Immature natural killer cell (primary cell): Measurements from ENCODE around the gene AGPAT3. TPM values are rescaled to one million over a fixed set of nuclear protein-coding genes. Genes with fewer than 3 reads are reported as not detected.

Experiments
- DNase-seq, 3 donors: peaks; one replicate each; pipeline ENCODE4 v3.0.0; 2022; ENCODE audit warnings: mixed read lengths in 1 of 3
- H3K27ac Mint-ChIP-seq, 6 donors: one replicate each; pipeline ENCODE4 v1.8.0; 2020; ENCODE audit warnings: mixed read lengths in 6 of 6, mild to moderate bottlenecking in 5 of 6, inconsistent platforms in 4 of 6, moderate library complexity in 3 of 6
- H3K27me3 Mint-ChIP-seq, 3 donors: one replicate each; pipeline ENCODE4 v1.8.0; 2020 to 2021; ENCODE audit warnings: low read depth in 3 of 3, mild to moderate bottlenecking in 3 of 3, mixed read lengths in 3 of 3, moderate library complexity in 3 of 3, inconsistent platforms in 1 of 3
- H3K36me3 Mint-ChIP-seq, 3 donors: one replicate each; pipeline ENCODE4 v1.8.0; 2020; ENCODE audit warnings: mixed read lengths in 3 of 3, inconsistent platforms in 2 of 3, mild to moderate bottlenecking in 2 of 3
- H3K4me1 Mint-ChIP-seq, 2 donors: one replicate each; pipeline ENCODE4 v1.8.0; 2020; ENCODE audit warnings: inconsistent platforms in 2 of 2, mild to moderate bottlenecking in 2 of 2, mixed read lengths in 2 of 2, moderate library complexity in 1 of 2
- H3K4me3 Mint-ChIP-seq, 5 donors: one replicate each; pipeline ENCODE4 v1.8.0; 2020; ENCODE audit warnings: mild to moderate bottlenecking in 5 of 5, mixed read lengths in 5 of 5, inconsistent platforms in 3 of 5, moderate library complexity in 3 of 5
- H3K9me3 Mint-ChIP-seq, 6 donors: one replicate each; pipeline ENCODE4 v1.8.0; 2020; ENCODE audit warnings: mild to moderate bottlenecking in 6 of 6, mixed read lengths in 6 of 6, inconsistent platforms in 4 of 6, moderate library complexity in 3 of 6
- polyA plus RNA-seq, 3 donors: library from polyadenylated mRNA; unstranded; fragments of 300-500 nt; fragmentation: Illumina TruSeq; gene quantifications; one replicate each; pipeline ENCODE4 v1.2.3, GENCODE V29; 2021

AGPAT3 gene
- polyA plus RNA-seq, 3 donors from 2014 or later: 5.6 to 11.8 (median 9.5) TPM

- H3K4me1 Mint-ChIP-seq: peaks cover 5 to 8% of the 10 kb centered on the region in 2 donors
- no peaks in the 10 kb centered on the region for H3K36me3 Mint-ChIP-seq
- no peak for DNase-seq
- H3K27ac Mint-ChIP-seq: no peak overlapping the region
- H3K27me3 Mint-ChIP-seq: peaks cover 0 to 8% (median 3%) of the 10 kb centered on the region in 3 donors
- H3K9me3 Mint-ChIP-seq: no peaks in the 10 kb centered on the region
- no peak overlapping the region for H3K4me3 Mint-ChIP-seq
Measured at GRCh38 chr21:43845386-43845785, 19.6 kb upstream of the AGPAT3 start.

DNA sequence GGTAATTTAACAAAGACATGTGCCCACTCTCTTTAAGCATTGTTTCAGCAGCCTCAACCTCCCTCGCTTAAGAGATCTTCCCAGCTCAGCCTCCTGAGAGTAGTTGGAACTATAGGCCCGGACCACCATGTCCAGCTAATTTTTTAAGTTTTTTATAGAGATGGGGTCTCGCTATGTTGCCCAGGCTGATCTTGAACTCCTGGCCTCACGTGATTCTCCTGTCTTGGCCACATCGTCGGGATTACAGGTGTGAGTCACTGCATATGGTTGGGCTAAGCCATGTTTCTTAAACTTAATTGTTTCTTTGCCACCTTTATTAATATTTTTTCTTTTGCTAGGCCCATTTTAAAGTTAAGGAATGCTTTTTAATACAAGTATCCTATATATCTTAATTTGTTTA, 18.6 kb upstream of the AGPAT3 start:
- peaks cover 5 to 8% of the 10 kb centered on the region in 2 donors for H3K4me1 Mint-ChIP-seq
- no peak for DNase-seq
- H3K27me3 Mint-ChIP-seq: peaks cover 0 to 7% (median 5%) of the 10 kb centered on the region in 3 donors
- no peak overlapping the region for H3K27ac Mint-ChIP-seq
- no peaks in the 10 kb centered on the region for H3K9me3 Mint-ChIP-seq
- no peaks in the 10 kb centered on the region for H3K36me3 Mint-ChIP-seq
- no peak overlapping the region for H3K4me3 Mint-ChIP-seq

DNA sequence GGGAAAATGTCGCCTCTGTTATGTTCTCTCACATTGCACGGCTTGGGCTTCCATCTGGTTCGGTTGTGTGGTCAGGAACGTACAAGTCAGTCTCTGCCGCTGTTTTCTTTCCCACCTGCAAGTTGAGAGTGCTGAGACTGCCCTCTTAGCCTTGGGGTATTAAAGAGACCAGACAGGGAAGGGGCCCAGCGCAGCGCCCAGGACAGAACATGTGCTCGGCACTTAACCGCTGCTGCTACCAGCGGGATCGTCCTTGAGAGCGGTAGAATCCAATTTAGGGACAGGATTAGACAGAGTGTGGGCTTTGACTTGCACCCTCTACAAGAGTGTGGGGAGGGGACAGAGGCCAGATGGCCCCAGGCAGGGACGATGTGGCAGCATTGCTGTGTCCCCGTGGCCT, 17.7 kb upstream of the AGPAT3 start:
- H3K4me1 Mint-ChIP-seq: peaks cover 5 to 7% of the 10 kb centered on the region in 2 donors
- H3K9me3 Mint-ChIP-seq: no peaks in the 10 kb centered on the region
- no peak overlapping the region for H3K4me3 Mint-ChIP-seq
- no peaks in the 10 kb centered on the region for H3K36me3 Mint-ChIP-seq
- no peak overlapping the region for H3K27ac Mint-ChIP-seq
- no peak for DNase-seq
- H3K27me3 Mint-ChIP-seq: peaks cover 0 to 6% (median 5%) of the 10 kb centered on the region in 3 donors

- DNase-seq: no peak
- Mint-ChIP-seq H3K27me3 (peaks cover 0 to 8% (median 4%) of the 10 kb centered on the region in 3 donors), H3K9me3 (no peaks in the 10 kb centered on the region), H3K4me1 (no peaks in the 10 kb centered on the region), H3K36me3 (no peaks in the 10 kb centered on the region), H3K4me3 (no peak overlapping the region), H3K27ac (no peak overlapping the region)
Measured at GRCh38 chr21:43848771-43849170, 16.3 kb upstream of the AGPAT3 start.

DNA sequence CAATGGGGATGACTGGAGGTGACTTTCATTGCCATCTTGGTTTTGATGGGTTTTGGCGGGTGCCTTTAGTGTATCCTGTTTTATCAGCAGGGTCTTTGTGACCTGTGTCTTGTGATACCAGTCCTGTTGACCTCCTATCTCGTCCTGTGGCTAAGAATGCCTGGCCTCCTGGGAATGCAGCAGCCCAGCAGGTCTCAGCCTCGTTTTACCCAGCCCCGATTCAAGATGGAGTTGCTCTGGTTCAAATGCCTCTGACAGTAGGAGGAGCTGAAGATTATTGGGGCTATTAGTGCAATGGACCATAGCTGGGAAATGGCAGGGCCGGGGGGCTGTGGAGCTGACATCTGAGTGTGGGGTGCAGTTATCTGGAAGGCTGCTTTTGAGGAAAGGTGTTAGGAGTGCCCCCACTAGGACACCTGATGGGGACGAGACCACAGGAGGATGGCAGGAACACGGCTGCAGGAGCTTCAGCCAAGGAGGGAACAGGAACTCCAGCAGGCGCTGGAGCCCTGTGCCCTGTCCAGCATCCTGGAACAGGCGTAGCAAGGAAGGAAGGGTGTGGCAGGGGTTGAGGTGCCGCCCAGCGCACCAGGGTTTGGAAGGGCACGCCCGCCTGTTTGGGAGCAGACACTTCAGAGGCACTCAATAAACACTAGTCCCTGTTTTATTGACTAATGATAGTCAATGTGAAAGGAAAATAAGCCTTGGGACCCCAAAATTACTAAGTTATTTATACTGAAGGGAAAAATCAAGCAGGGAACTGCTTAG, 15.3 kb upstream of the AGPAT3 start:
- H3K4me3 Mint-ChIP-seq: no peak overlapping the region
- H3K27ac Mint-ChIP-seq: no peak overlapping the region
- peaks cover 0 to 8% (median 4%) of the 10 kb centered on the region in 3 donors for H3K27me3 Mint-ChIP-seq
- no peaks in the 10 kb centered on the region for H3K4me1 Mint-ChIP-seq
- H3K36me3 Mint-ChIP-seq: no peaks in the 10 kb centered on the region
- H3K9me3 Mint-ChIP-seq: no peaks in the 10 kb centered on the region
- no peak for DNase-seq

DNA sequence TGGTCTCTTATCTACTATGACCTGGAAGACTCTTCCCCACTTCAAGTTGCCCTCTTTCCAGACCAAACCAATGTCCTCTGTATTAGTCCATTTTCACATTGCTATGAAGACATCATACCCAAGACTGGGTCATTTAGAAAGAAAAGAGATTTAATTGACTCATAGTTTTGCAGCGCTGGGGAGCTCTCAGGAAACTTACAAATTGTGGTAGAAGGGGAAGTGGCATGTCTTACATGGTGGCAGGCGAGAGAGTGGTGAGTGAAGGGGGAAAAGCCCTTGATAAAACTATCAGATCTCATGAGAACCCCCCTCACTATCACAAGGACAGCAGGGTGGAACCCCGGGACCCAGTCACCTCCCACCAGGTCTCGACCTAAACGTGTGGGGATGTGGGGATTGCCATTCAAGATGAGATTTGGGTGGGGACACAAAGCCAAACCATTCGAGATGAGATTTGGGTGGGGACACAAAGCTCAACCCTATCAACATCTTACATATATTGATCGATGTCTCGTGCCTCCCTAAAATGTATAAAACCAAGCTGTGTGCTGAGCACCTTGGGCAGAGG, 14.2 kb upstream of the AGPAT3 start:
- H3K4me1 Mint-ChIP-seq: no peaks in the 10 kb centered on the region
- H3K9me3 Mint-ChIP-seq: no peaks in the 10 kb centered on the region
- H3K4me3 Mint-ChIP-seq: no peak overlapping the region
- no peak overlapping the region for H3K27ac Mint-ChIP-seq
- DNase-seq: no peak
- no peaks in the 10 kb centered on the region for H3K36me3 Mint-ChIP-seq
- H3K27me3 Mint-ChIP-seq: peaks cover under 1 to 8% (median 5%) of the 10 kb centered on the region in 3 donors

DNA sequence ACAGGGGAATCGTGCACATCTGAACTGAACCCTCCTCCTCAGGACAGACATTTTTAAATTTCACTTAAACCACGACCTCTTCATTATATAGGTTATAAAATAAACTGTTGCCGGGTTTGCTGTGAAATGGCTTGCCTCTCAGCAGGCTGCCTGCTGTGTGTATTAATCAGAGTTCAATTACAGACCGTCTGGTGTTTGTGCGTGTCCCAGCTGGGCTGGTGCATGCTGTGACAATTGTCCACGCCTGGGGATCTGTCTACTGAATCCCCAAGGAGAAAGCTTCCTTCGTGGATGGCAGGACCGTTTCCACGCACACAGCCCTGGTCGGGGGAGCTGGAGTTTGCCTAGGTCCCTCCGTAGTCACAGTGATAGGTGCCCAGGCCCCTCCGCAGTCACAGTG, 13.4 kb upstream of the AGPAT3 start:
- DNase-seq: no peak
- no peak overlapping the region for H3K4me3 Mint-ChIP-seq

GRCh38 chr21:43853851-43854772, 10.9 kb upstream of the AGPAT3 start:
- H3K27ac Mint-ChIP-seq: peak overlapping the region in 1 of 6 donors; percentile 8
- DNase-seq: no peak
- H3K36me3 Mint-ChIP-seq: no peaks in the 10 kb centered on the region
- peaks cover 3 to 8% (median 4%) of the 10 kb centered on the region in 3 donors for H3K27me3 Mint-ChIP-seq
- no peaks in the 10 kb centered on the region for H3K4me1 Mint-ChIP-seq
- no peaks in the 10 kb centered on the region for H3K9me3 Mint-ChIP-seq
- no peak overlapping the region for H3K4me3 Mint-ChIP-seq

More for the DNA sequence above, 13.4 kb upstream of the AGPAT3 start:
- Mint-ChIP-seq H3K27me3 (peaks cover 4 to 8% (median 5%) of the 10 kb centered on the region in 3 donors), H3K9me3 (no peaks in the 10 kb centered on the region), H3K27ac (no peak overlapping the region), H3K36me3 (no peaks in the 10 kb centered on the region), H3K4me1 (no peaks in the 10 kb centered on the region)

DNA sequence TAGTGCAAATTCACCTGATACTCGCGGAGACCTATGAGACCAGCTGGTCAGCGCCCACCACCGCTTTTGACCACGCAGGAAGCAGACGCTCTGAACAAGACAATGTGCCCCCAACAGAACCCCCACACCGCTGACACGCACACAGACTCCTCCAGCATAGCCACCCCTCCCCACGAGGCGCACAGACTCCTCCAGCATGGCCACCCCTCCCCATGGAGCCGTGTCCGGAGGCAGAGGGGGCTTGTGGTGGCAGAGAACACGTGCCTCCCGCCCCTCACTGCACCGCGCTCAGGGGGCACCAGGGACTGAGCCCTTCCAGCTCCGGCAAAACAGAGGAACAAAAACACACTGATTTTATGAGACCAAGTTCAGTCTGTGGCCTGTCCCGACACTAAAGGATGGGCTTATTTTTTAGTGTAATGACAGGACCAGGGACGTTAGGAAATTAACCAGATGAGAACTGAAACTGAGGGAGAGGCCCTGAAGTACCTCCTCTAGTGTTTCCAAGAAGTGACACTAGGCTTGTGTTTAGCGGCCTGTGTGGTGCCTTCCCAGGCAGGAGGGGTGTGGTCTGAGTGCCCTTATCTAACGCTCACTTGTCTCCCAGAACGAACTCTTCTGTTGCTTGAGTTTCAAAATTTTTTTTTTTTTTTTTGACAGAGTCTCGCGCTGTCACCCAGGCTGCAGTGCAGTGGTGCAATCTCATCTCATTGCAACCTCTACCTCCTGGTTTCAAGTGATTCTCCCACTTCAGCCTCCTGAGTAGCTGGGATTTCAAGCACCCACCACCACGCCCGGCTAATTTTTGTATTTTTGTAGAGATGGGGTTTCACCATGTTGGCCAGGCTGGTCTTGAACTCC, 10.0 kb upstream of the AGPAT3 start:
- no peak for DNase-seq
- H3K27me3 Mint-ChIP-seq: peaks cover 1 to 5% (median 4%) of the 10 kb centered on the region in 3 donors
- no peak overlapping the region for H3K27ac Mint-ChIP-seq
- no peaks in the 10 kb centered on the region for H3K36me3 Mint-ChIP-seq
- no peak overlapping the region for H3K4me3 Mint-ChIP-seq
- no peaks in the 10 kb centered on the region for H3K4me1 Mint-ChIP-seq
- H3K9me3 Mint-ChIP-seq: no peaks in the 10 kb centered on the region

DNA sequence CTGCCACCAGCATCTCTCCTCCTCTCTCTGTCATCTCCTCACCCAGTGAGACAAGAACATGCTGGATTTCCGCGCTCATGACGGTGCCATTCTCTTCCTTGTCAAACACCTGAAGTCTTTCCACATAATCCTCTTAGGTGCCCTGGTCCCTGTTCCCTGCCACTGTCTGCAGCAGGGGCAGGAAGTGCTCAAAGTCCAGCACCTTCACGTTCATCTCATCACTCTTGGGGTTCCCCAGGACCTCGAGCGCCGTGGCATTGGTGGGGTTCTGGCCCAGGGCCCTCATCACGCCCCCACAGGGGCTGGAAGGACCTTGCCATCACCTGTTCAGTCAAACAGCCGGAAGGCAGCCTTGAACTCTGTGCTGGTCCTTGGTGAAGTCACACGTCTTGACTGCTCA, 9.1 kb upstream of the AGPAT3 start:
- no peak overlapping the region for H3K4me3 Mint-ChIP-seq
- H3K36me3 Mint-ChIP-seq: no peaks in the 10 kb centered on the region
- DNase-seq: no peak
- peaks cover 1 to 5% (median 4%) of the 10 kb centered on the region in 3 donors for H3K27me3 Mint-ChIP-seq
- H3K9me3 Mint-ChIP-seq: no peaks in the 10 kb centered on the region
- no peaks in the 10 kb centered on the region for H3K4me1 Mint-ChIP-seq
- peak overlapping the region in 1 of 6 donors; percentile 22 for H3K27ac Mint-ChIP-seq

GRCh38 chr21:43858806-43859648, 6.0 kb upstream of the AGPAT3 start:
- H3K4me1 Mint-ChIP-seq: peaks cover 3 to 5% of the 10 kb centered on the region in 2 donors
- no peaks in the 10 kb centered on the region for H3K36me3 Mint-ChIP-seq
- DNase-seq: no peak

GRCh38 chr21:43859747-43860214, 5.2 kb upstream of the AGPAT3 start:
- H3K27me3 Mint-ChIP-seq: peaks cover 0 to 5% (median 4%) of the 10 kb centered on the region in 3 donors
- no peaks in the 10 kb centered on the region for H3K36me3 Mint-ChIP-seq
- H3K9me3 Mint-ChIP-seq: no peaks in the 10 kb centered on the region
- DNase-seq: no peak
- H3K27ac Mint-ChIP-seq: no peak overlapping the region
- H3K4me1 Mint-ChIP-seq: peaks cover 3 to 5% of the 10 kb centered on the region in 2 donors
- no peak overlapping the region for H3K4me3 Mint-ChIP-seq

More at GRCh38 chr21:43858806-43859648, 6.0 kb upstream of the AGPAT3 start:
- Mint-ChIP-seq H3K4me3 (no peak overlapping the region), H3K27ac (no peak overlapping the region), H3K27me3 (peaks cover 0 to 5% (median 4%) of the 10 kb centered on the region in 3 donors), H3K9me3 (no peaks in the 10 kb centered on the region)
